ENCODE measurements around the gene POLR3A.

- no peak for TF ChIP-seq CTCF (conservative IDR thresholded peaks at IDR 0.05; ENCODE audit: low read length)
- no peak for TF ChIP-seq EZH2phosphoT487 (IDR thresholded peaks at IDR 0.05; ENCODE audit: borderline replicate concordance, low read depth, low read length)
Measured at GRCh38 chr10:77984986-77985385, 44.3 kb downstream of the POLR3A start.

Data from OCI-LY7 (cell line).